ENCODE results near the gene ME3.

Gene ME3

GRCh38 chr11:86588566-86589090 is 83.8 kb downstream of the ME3 start:
- whole genome bisulfite sequencing, 2 experiments (ENCODE audit: insufficient coverage in 2 of 2): no CpG with 5 or more reads among the region's 2 CpGs
- H3K9me3 ChIP-seq (ENCODE audit: control insufficient read depth, low read length): no peaks in the 10 kb centered on the region
- no peak overlapping the region for H3K27ac ChIP-seq (ENCODE audit: low read depth, low read length, severe bottlenecking)
- peaks cover 32% of the 10 kb centered on the region for H3K4me1 ChIP-seq (ENCODE audit: control insufficient read depth, insufficient read depth, low read length, poor library complexity, severe bottlenecking)
- H3K4me3 ChIP-seq (ENCODE audit: extremely low read depth, insufficient read depth, low read length, poor library complexity, severe bottlenecking): no peak overlapping the region
- H3K36me3 ChIP-seq (ENCODE audit: control insufficient read depth, insufficient read depth, low read length): no peaks in the 10 kb centered on the region

- H3K36me3 ChIP-seq (ENCODE audit: control insufficient read depth, insufficient read depth, low read length): no peaks in the 10 kb centered on the region
- H3K27ac ChIP-seq (ENCODE audit: low read depth, low read length, severe bottlenecking): no peak overlapping the region
- H3K4me1 ChIP-seq (ENCODE audit: control insufficient read depth, insufficient read depth, low read length, poor library complexity, severe bottlenecking): peaks cover 27% of the 10 kb centered on the region
- no peaks in the 10 kb centered on the region for H3K9me3 ChIP-seq (ENCODE audit: control insufficient read depth, low read length)
- no peak overlapping the region for H3K4me3 ChIP-seq (ENCODE audit: extremely low read depth, insufficient read depth, low read length, poor library complexity, severe bottlenecking)
- 89 to 93% methylated on average over 3 of the region's 6 CpGs for WGBS, 2 experiments (ENCODE audit: insufficient coverage in 2 of 2)
Measured at GRCh38 chr11:86587264-86588193, 84.9 kb downstream of the ME3 start.

GRCh38 chr11:86586307-86586706 is 86.1 kb downstream of the ME3 start:
- Histone ChIP-seq H3K27ac (ENCODE audit: low read depth, low read length, severe bottlenecking) (no peak overlapping the region), H3K4me3 (ENCODE audit: extremely low read depth, insufficient read depth, low read length, poor library complexity, severe bottlenecking) (no peak overlapping the region), H3K36me3 (ENCODE audit: control insufficient read depth, insufficient read depth, low read length) (no peaks in the 10 kb centered on the region), H3K4me1 (ENCODE audit: control insufficient read depth, insufficient read depth, low read length, poor library complexity, severe bottlenecking) (peaks cover 17% of the 10 kb centered on the region), H3K9me3 (ENCODE audit: control insufficient read depth, low read length) (no peaks in the 10 kb centered on the region)
- WGBS, 2 experiments (ENCODE audit: insufficient coverage in 2 of 2): 90 to 100% methylated on average over 3 of the region's 3 CpGs

GRCh38 chr11:86582898-86583297 is 89.5 kb downstream of the ME3 start:
- Histone ChIP-seq H3K4me3 (ENCODE audit: extremely low read depth, insufficient read depth, low read length, poor library complexity, severe bottlenecking) (no peak overlapping the region), H3K36me3 (ENCODE audit: control insufficient read depth, insufficient read depth, low read length) (no peaks in the 10 kb centered on the region), H3K27ac (ENCODE audit: low read depth, low read length, severe bottlenecking) (no peak overlapping the region), H3K9me3 (ENCODE audit: control insufficient read depth, low read length) (no peaks in the 10 kb centered on the region), H3K4me1 (ENCODE audit: control insufficient read depth, insufficient read depth, low read length, poor library complexity, severe bottlenecking) (peaks cover 6% of the 10 kb centered on the region)
- WGBS, 2 experiments (ENCODE audit: insufficient coverage in 2 of 2): 63 to 91% methylated on average over 1 to 2 of the region's 3 CpGs

- no peak overlapping the region for H3K27ac ChIP-seq (ENCODE audit: low read depth, low read length, severe bottlenecking)
- peaks cover 17% of the 10 kb centered on the region for H3K4me1 ChIP-seq (ENCODE audit: control insufficient read depth, insufficient read depth, low read length, poor library complexity, severe bottlenecking)
- no peak overlapping the region for H3K4me3 ChIP-seq (ENCODE audit: extremely low read depth, insufficient read depth, low read length, poor library complexity, severe bottlenecking)
- no peaks in the 10 kb centered on the region for H3K9me3 ChIP-seq (ENCODE audit: control insufficient read depth, low read length)
- no CpG with 5 or more reads among the region's 2 CpGs for WGBS, 2 experiments (ENCODE audit: insufficient coverage in 2 of 2)
- H3K36me3 ChIP-seq (ENCODE audit: control insufficient read depth, insufficient read depth, low read length): no peaks in the 10 kb centered on the region
Measured at GRCh38 chr11:86580535-86580934, 91.9 kb downstream of the ME3 start.

GRCh38 chr11:86579406-86579731 is 93.0 kb downstream of the ME3 start:
- Histone ChIP-seq H3K9me3 (ENCODE audit: control insufficient read depth, low read length) (no peaks in the 10 kb centered on the region), H3K4me3 (ENCODE audit: extremely low read depth, insufficient read depth, low read length, poor library complexity, severe bottlenecking) (no peak overlapping the region), H3K4me1 (ENCODE audit: control insufficient read depth, insufficient read depth, low read length, poor library complexity, severe bottlenecking) (peaks cover 22% of the 10 kb centered on the region), H3K27ac (ENCODE audit: low read depth, low read length, severe bottlenecking) (no peak overlapping the region), H3K36me3 (ENCODE audit: control insufficient read depth, insufficient read depth, low read length) (no peaks in the 10 kb centered on the region)
- 88 to 100% methylated on average over 1 of the region's 1 CpG for WGBS, 2 experiments (ENCODE audit: insufficient coverage in 2 of 2)

- peaks cover 23% of the 10 kb centered on the region for H3K4me1 ChIP-seq (ENCODE audit: control insufficient read depth, insufficient read depth, low read length, poor library complexity, severe bottlenecking)
- H3K4me3 ChIP-seq (ENCODE audit: extremely low read depth, insufficient read depth, low read length, poor library complexity, severe bottlenecking): no peak overlapping the region
- no peak overlapping the region for H3K27ac ChIP-seq (ENCODE audit: low read depth, low read length, severe bottlenecking)
- no peaks in the 10 kb centered on the region for H3K36me3 ChIP-seq (ENCODE audit: control insufficient read depth, insufficient read depth, low read length)
- WGBS, 2 experiments (ENCODE audit: insufficient coverage in 2 of 2): 100% methylated on average over 1 to 2 of the region's 2 CpGs
- no peaks in the 10 kb centered on the region for H3K9me3 ChIP-seq (ENCODE audit: control insufficient read depth, low read length)
Measured at GRCh38 chr11:86578727-86579405, 93.5 kb downstream of the ME3 start.

GRCh38 chr11:86577644-86578636 is 94.5 kb downstream of the ME3 start:
- H3K4me3 ChIP-seq (ENCODE audit: extremely low read depth, insufficient read depth, low read length, poor library complexity, severe bottlenecking): no peak overlapping the region
- H3K27ac ChIP-seq (ENCODE audit: low read depth, low read length, severe bottlenecking): no peak overlapping the region
- H3K9me3 ChIP-seq (ENCODE audit: control insufficient read depth, low read length): no peaks in the 10 kb centered on the region
- 96 to 97% methylated on average over 4 to 5 of the region's 10 CpGs for WGBS, 2 experiments (ENCODE audit: insufficient coverage in 2 of 2)
- peaks cover 23% of the 10 kb centered on the region for H3K4me1 ChIP-seq (ENCODE audit: control insufficient read depth, insufficient read depth, low read length, poor library complexity, severe bottlenecking)
- H3K36me3 ChIP-seq (ENCODE audit: control insufficient read depth, insufficient read depth, low read length): no peaks in the 10 kb centered on the region

- no peaks in the 10 kb centered on the region for H3K9me3 ChIP-seq (ENCODE audit: control insufficient read depth, low read length)
- no CpG with 5 or more reads among the region's 1 CpG for WGBS, 2 experiments (ENCODE audit: insufficient coverage in 2 of 2)
Measured at GRCh38 chr11:86576946-86577624, 95.3 kb downstream of the ME3 start.

GRCh38 chr11:86575927-86576326 is 96.5 kb downstream of the ME3 start:
- 86 to 100% methylated on average over 1 of the region's 2 CpGs for WGBS, 2 experiments (ENCODE audit: insufficient coverage in 2 of 2)
- Histone ChIP-seq H3K4me1 (ENCODE audit: control insufficient read depth, insufficient read depth, low read length, poor library complexity, severe bottlenecking) (peaks cover 20% of the 10 kb centered on the region), H3K36me3 (ENCODE audit: control insufficient read depth, insufficient read depth, low read length) (no peaks in the 10 kb centered on the region), H3K27ac (ENCODE audit: low read depth, low read length, severe bottlenecking) (no peak overlapping the region), H3K4me3 (ENCODE audit: extremely low read depth, insufficient read depth, low read length, poor library complexity, severe bottlenecking) (no peak overlapping the region), H3K9me3 (ENCODE audit: control insufficient read depth, low read length) (no peaks in the 10 kb centered on the region)

More at GRCh38 chr11:86576946-86577624, 95.3 kb downstream of the ME3 start:
- H3K4me1 ChIP-seq (ENCODE audit: control insufficient read depth, insufficient read depth, low read length, poor library complexity, severe bottlenecking): peaks cover 20% of the 10 kb centered on the region
- H3K27ac ChIP-seq (ENCODE audit: low read depth, low read length, severe bottlenecking): no peak overlapping the region
- H3K36me3 ChIP-seq (ENCODE audit: control insufficient read depth, insufficient read depth, low read length): no peaks in the 10 kb centered on the region
- no peak overlapping the region for H3K4me3 ChIP-seq (ENCODE audit: extremely low read depth, insufficient read depth, low read length, poor library complexity, severe bottlenecking)

Measured in mesodermal cell (in vitro differentiated cells).